ENCODE results near the gene GRIN1.
A peak's percentile ranks its signal among the peaks of the same experiment; 100 is the strongest.

The GRIN1 gene

DNA sequence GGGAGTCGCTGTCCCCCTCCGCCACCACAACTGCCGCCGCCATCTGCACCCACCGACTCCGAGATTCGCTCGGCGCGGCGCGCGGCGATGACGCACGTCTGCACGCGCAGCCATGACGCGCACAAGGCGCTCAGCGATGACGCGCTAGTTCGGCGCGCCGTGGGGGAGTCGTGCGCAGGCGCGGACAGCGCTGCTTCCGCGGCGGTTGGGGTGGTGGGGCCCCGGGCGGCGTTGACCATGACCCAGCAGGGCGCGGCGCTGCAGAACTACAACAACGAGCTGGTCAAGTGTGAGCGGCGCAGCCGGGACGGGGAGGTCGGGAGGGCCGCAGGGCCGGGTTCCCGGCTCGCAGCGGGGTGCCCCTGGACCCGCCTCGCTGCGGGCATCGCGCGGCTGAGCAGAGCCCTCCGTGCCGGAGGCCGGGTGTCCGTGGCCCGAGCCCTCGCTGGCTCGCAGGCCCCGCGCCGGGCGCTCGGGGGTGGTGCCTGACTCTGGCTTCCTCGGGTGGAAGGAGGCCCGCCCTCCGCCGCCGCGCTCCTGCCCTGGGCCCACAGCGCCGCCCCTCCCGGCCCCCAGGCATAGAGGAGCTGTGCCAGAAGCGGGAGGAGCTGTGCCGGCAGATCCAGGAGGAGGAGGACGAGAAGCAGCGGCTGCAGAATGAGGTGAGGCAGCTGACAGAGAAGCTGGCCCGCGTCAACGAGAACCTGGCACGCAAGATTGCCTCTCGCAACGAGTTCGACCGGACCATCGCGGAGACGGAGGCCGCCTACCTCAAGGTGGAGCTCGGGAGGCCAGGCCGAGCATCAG is 49.7 kb downstream of the GRIN1 start, which contains the start of the genes ANAPC2 and SSNA1:
Gene ANAPC2 (minus strand): TSS at position 71 of the 807 bp plus-strand sequence. CDS start 28 bp downstream, at position 43.
Gene SSNA1 (plus strand): TSS at position 187 of the 807 bp plus-strand sequence. CDS start 51 bp downstream, at position 238.
- TF ChIP-seq ZFX (IDR thresholded peaks at IDR 0.05; ENCODE audit: borderline replicate concordance), result no peak
- TF ChIP-seq, protein P1, sequence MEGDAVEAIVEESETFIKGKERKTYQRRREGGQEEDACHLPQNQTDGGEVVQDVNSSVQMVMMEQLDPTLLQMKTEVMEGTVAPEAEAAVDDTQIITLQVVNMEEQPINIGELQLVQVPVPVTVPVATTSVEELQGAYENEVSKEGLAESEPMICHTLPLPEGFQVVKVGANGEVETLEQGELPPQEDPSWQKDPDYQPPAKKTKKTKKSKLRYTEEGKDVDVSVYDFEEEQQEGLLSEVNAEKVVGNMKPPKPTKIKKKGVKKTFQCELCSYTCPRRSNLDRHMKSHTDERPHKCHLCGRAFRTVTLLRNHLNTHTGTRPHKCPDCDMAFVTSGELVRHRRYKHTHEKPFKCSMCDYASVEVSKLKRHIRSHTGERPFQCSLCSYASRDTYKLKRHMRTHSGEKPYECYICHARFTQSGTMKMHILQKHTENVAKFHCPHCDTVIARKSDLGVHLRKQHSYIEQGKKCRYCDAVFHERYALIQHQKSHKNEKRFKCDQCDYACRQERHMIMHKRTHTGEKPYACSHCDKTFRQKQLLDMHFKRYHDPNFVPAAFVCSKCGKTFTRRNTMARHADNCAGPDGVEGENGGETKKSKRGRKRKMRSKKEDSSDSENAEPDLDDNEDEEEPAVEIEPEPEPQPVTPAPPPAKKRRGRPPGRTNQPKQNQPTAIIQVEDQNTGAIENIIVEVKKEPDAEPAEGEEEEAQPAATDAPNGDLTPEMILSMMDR (IDR thresholded peaks at IDR 0.05), result peak; percentile 59
- H3K27ac ChIP-seq, result peak within 1 kb of the TSS; percentile 99

- TF ChIP-seq ZFX (IDR thresholded peaks at IDR 0.05; ENCODE audit: borderline replicate concordance), result no peak
- TF ChIP-seq, protein P1 (IDR thresholded peaks at IDR 0.05), result no peak
- H3K27ac ChIP-seq, result peak overlapping the region; percentile 99
Measured at GRCh38 chr9:137189297-137190295, 50.6 kb downstream of the GRIN1 start.

DNA sequence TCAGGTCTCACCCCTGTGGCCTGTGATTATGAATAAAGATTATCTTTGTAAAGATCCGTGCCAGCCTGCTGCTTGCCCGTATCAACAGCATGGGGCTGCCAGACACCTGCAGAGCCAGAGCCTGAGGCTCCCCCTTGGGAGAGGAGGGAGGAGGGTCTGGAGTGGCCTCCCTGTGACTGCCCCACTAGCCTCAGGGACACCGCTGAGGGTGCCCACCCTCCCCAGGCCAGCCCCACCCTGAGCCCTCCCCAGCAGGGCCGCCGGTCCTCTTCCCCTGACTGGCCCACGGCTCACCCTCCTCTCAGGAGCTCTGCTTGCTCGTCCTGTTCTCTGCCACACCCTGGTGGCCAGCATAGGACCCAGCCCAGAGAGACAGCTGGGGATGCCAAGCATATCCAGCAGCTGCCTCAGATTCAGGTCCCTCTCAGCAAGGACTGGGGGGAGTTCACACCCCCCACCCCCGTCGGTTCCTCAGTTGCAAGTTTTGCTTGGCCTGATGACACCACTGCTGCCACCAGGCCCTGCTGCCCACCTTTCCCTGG is 51.4 kb downstream of the GRIN1 start:
- H3K27ac ChIP-seq, result peak overlapping the region; percentile 99
- no peak for TF ChIP-seq ZFX (IDR thresholded peaks at IDR 0.05; ENCODE audit: borderline replicate concordance)
- TF ChIP-seq, protein P1 (IDR thresholded peaks at IDR 0.05), result peak; percentile 42

- TF ChIP-seq, protein P1 (IDR thresholded peaks at IDR 0.05), result no peak
- no peak for TF ChIP-seq ZFX (IDR thresholded peaks at IDR 0.05; ENCODE audit: borderline replicate concordance)
- H3K27ac ChIP-seq, result peak overlapping the region; percentile 99
Measured at GRCh38 chr9:137191245-137191644, 52.3 kb downstream of the GRIN1 start.

DNA sequence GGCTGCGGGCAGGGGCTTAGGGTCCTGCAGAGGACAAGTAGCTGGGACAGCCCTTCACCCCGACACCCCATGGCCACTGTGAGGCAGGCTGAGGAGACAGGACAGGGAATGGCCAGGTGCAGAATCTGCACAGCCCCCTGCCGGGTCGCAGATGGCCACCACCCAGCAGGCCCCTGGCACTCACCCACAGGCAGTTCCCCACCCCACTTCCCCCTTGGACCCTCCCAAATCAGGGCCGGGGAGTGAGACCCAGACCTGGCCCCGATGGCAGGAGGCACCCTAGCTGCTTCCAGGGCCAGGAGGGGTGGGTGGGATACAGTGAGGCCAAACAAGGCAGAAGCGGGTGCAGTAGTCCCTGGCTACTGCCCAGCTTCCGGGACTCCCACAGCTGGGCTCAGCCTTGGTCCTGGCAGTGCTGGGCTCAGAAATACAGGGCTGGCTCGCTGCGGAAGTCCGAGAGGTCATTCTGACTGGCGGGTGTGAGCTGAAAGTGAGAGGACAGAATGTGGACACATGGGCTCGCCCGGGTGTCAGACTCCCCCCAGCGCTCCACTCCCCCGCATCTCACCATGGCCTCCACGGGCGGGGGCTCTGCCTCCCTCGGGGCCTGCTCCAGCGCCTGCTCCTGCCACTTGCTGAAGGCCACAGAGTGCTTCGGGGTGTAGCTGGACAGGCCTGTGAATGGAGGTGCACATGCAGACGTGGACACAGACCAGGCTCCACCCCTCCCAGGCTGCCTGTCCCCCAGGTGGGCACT is 52.9 kb downstream of the GRIN1 start:
- TF ChIP-seq, protein P1 (IDR thresholded peaks at IDR 0.05), result no peak
- no peak for TF ChIP-seq ZFX (IDR thresholded peaks at IDR 0.05; ENCODE audit: borderline replicate concordance)
- H3K27ac ChIP-seq, result no peak overlapping the region

GRCh38 chr9:137192448-137192780 is 53.5 kb downstream of the GRIN1 start:
- no peak overlapping the region for H3K27ac ChIP-seq
- TF ChIP-seq, protein P1 (IDR thresholded peaks at IDR 0.05), result no peak
- no peak for TF ChIP-seq ZFX (IDR thresholded peaks at IDR 0.05; ENCODE audit: borderline replicate concordance)

Data from 22Rv1 (cell line).